Smooth muscle cell (in vitro differentiated cells): ENCODE measurements around the gene PLEKHJ1. TPM values are rescaled to one million over a fixed set of nuclear protein-coding genes. Genes with fewer than 3 reads are reported as not detected.

ENCODE experiments used
- DNase-seq: peaks from one replicate; lab custom pipeline; 2025; ENCODE audit not compliant: unreplicated experiment; lab: John Stamatoyannopoulos, UW
- H2AFZ ChIP-seq: fragments of 200-600 bp; sonication (generic); 2 replicates; pipeline ENCODE4 v1.6.0; 2016; ENCODE audit warnings: antibody characterized with exemption, low read depth, mild to moderate bottlenecking
- H3F3A ChIP-seq: fragments of 200-600 bp; sonication (generic); 2 replicates; pipeline ENCODE4 v1.6.0; 2017; ENCODE audit warnings: antibody characterized with exemption, low read depth
- H3K27ac ChIP-seq: fragments of 200-600 bp; sonication (generic); 2 replicates; pipeline ENCODE4 v1.5.1; 2016; ENCODE audit warnings: low read depth, mild to moderate bottlenecking
- H3K27me3 ChIP-seq: fragments of 200-600 bp; sonication (generic); 2 replicates; pipeline ENCODE4 v1.6.1; 2016; ENCODE audit warnings: low read depth, mild to moderate bottlenecking
- H3K36me3 ChIP-seq: fragments of 200-600 bp; sonication (generic); 2 replicates; pipeline ENCODE4 v1.5.1; 2016; ENCODE audit warnings: low read depth
- H3K4me1 ChIP-seq: fragments of 200-600 bp; sonication (generic); 2 replicates; pipeline ENCODE4 v1.5.1; 2016; ENCODE audit warnings: low read depth
- H3K4me2 ChIP-seq: fragments of 200-600 bp; sonication (generic); 2 replicates; pipeline ENCODE4 v1.6.0; 2016; ENCODE audit warnings: mild to moderate bottlenecking
- H3K4me3 ChIP-seq: fragments of 200-600 bp; sonication (generic); 2 replicates; pipeline ENCODE4 v1.5.1; 2016; ENCODE audit warnings: mild to moderate bottlenecking
- H3K79me2 ChIP-seq: fragments of 200-600 bp; sonication (generic); 2 replicates; pipeline ENCODE4 v1.6.0; 2016; ENCODE audit warnings: low read depth, mild to moderate bottlenecking
- H3K9ac ChIP-seq: fragments of 200-600 bp; sonication (generic); 2 replicates; pipeline ENCODE4 v1.6.0; 2016; ENCODE audit warnings: low read depth
- H3K9me3 ChIP-seq: fragments of 200-600 bp; sonication (generic); replicated peaks from 2 replicates; pipeline ENCODE4 v1.5.1; 2016; ENCODE audit warnings: low read depth
- H4K20me1 ChIP-seq: fragments of 200-600 bp; sonication (generic); 2 replicates; pipeline ENCODE4 v1.6.0; 2016; ENCODE audit warnings: low read depth
- CTCF ChIP-seq: fragments of 200-600 bp; sonication (generic); IDR thresholded peaks from 2 replicates; pipeline ENCODE4 v1.5.1; 2017; ENCODE audit warnings: borderline replicate concordance, mild to moderate bottlenecking, antibody characterized with exemption; ENCODE audit not compliant: insufficient read depth, poor library complexity, severe bottlenecking
- WGBS: methylation state at CpG from one replicate; pipeline ENCODE4 v1.1.7; 2016; ENCODE audit warnings: low lambda C conversion rate; 5-methylcytosine and 5-hydroxymethylcytosine counted together
- polyA plus RNA-seq: library from polyadenylated mRNA; unstranded; fragments of >200 nt; fragmentation: Nextera tagmentation; extraction: Ambion mirVana; gene quantifications from 2 replicates; pipeline ENCODE4 v1.2.1, GENCODE V29; 2016
- total RNA-seq: library from RNA; depleted of rRNA; stranded (reverse); fragments of >200 nt; gene quantifications from 2 replicates; pipeline ENCODE4 v1.2.3, GENCODE V29; 2014

PLEKHJ1 gene
- total and polyA plus RNA-seq, 2 experiments from 2014 or later: 38.6 to 76.5 TPM

GRCh38 chr19:2210206-2210605, 25.9 kb downstream of the PLEKHJ1 start:
- H3K79me2 ChIP-seq: no peaks in the 10 kb centered on the region
- no peaks in the 10 kb centered on the region for H3F3A ChIP-seq
- peaks cover 6% of the 10 kb centered on the region for H3K4me1 ChIP-seq
- WGBS: 96% methylated on average over 21 of the region's 21 CpGs
- H3K4me3 ChIP-seq: no peak overlapping the region
- H3K4me2 ChIP-seq: no peak overlapping the region
- no peak for TF ChIP-seq CTCF
- no peaks in the 10 kb centered on the region for H3K9me3 ChIP-seq
- peaks cover 5% of the 10 kb centered on the region for H3K36me3 ChIP-seq
- no peak overlapping the region for H3K9ac ChIP-seq
- peaks cover 12% of the 10 kb centered on the region for H4K20me1 ChIP-seq
- no peak overlapping the region for H3K27ac ChIP-seq
- no peaks in the 10 kb centered on the region for H3K27me3 ChIP-seq
- no peak for DNase-seq
- no peak overlapping the region for H2AFZ ChIP-seq

- peaks cover 6% of the 10 kb centered on the region for H3K4me1 ChIP-seq
- TF ChIP-seq CTCF: no peak
These were observed 26.7 kb downstream of the PLEKHJ1 start for GRCh38 chr19:2209408-2209807.

GRCh38 chr19:2208975-2209374, 27.2 kb downstream of the PLEKHJ1 start:
- H3K9me3 ChIP-seq: no peaks in the 10 kb centered on the region
- H3K27ac ChIP-seq: peak overlapping the region; percentile 3
- DNase-seq: no peak
- no peak overlapping the region for H3K9ac ChIP-seq
- H3K36me3 ChIP-seq: peaks cover 5% of the 10 kb centered on the region
- H3K4me2 ChIP-seq: no peak overlapping the region
- no peak for TF ChIP-seq CTCF
- WGBS: 91% methylated on average over 9 of the region's 10 CpGs
- no peaks in the 10 kb centered on the region for H3K27me3 ChIP-seq
- H2AFZ ChIP-seq: no peak overlapping the region
- H3F3A ChIP-seq: no peaks in the 10 kb centered on the region
- no peaks in the 10 kb centered on the region for H3K79me2 ChIP-seq
- no peak overlapping the region for H3K4me3 ChIP-seq
- H4K20me1 ChIP-seq: peaks cover 14% of the 10 kb centered on the region
- H3K4me1 ChIP-seq: peaks cover 6% of the 10 kb centered on the region

More at GRCh38 chr19:2209408-2209807, 26.7 kb downstream of the PLEKHJ1 start:
- no peak overlapping the region for H3K27ac ChIP-seq
- no peaks in the 10 kb centered on the region for H3K27me3 ChIP-seq
- no peak overlapping the region for H3K4me2 ChIP-seq
- DNase-seq: no peak
- H3K9ac ChIP-seq: no peak overlapping the region
- H3K4me3 ChIP-seq: no peak overlapping the region
- no peaks in the 10 kb centered on the region for H3K79me2 ChIP-seq
- H2AFZ ChIP-seq: no peak overlapping the region
- H3K9me3 ChIP-seq: no peaks in the 10 kb centered on the region
- H4K20me1 ChIP-seq: peaks cover 14% of the 10 kb centered on the region
- 98% methylated on average over 13 of the region's 17 CpGs for WGBS
- H3K36me3 ChIP-seq: peaks cover 5% of the 10 kb centered on the region
- H3F3A ChIP-seq: no peaks in the 10 kb centered on the region

GRCh38 chr19:2207991-2208860, 27.9 kb downstream of the PLEKHJ1 start:
- H3K27me3 ChIP-seq: no peaks in the 10 kb centered on the region
- H3K4me2 ChIP-seq: peak overlapping the region; percentile 74
- H3K36me3 ChIP-seq: peaks cover 5% of the 10 kb centered on the region
- DNase-seq: peak; percentile 58
- H4K20me1 ChIP-seq: peaks cover 14% of the 10 kb centered on the region
- peak overlapping the region; percentile 3 for H3K27ac ChIP-seq
- WGBS: 58% methylated on average over 31 of the region's 36 CpGs
- H3K4me3 ChIP-seq: no peak overlapping the region
- H3K4me1 ChIP-seq: peaks cover 6% of the 10 kb centered on the region
- TF ChIP-seq CTCF: peak; percentile 17
- H3K9me3 ChIP-seq: no peaks in the 10 kb centered on the region
- no peak overlapping the region for H2AFZ ChIP-seq
- H3K9ac ChIP-seq: no peak overlapping the region
- H3F3A ChIP-seq: no peaks in the 10 kb centered on the region
- H3K79me2 ChIP-seq: no peaks in the 10 kb centered on the region
